HUES48 (cell line): ENCODE measurements around the gene OR8S1.
"Not testable (repeated sequence)": the region's sequence is repeated elsewhere in the genome, so short reads cannot be mapped to it uniquely, and the experiment has no call there.

ENCODE experiments used
- H3K27ac ChIP-seq: one replicate; pipeline ENCODE4 v1.7.0; 2013; ENCODE audit warnings: low read depth, low read length, inconsistent platforms
- H3K27me3 ChIP-seq: 2 replicates; pipeline ENCODE4 v1.6.1; 2013; ENCODE audit warnings: mild to moderate bottlenecking, low read length; ENCODE audit not compliant: control insufficient read depth, insufficient read depth
- H3K36me3 ChIP-seq: 2 replicates; pipeline ENCODE4 v1.6.1; 2013; ENCODE audit warnings: low read length; ENCODE audit not compliant: control insufficient read depth, insufficient read depth
- H3K4me1 ChIP-seq: 2 replicates; pipeline ENCODE4 v1.6.1; 2013; ENCODE audit warnings: mild to moderate bottlenecking, low read length; ENCODE audit not compliant: control insufficient read depth, insufficient read depth
- H3K4me3 ChIP-seq: 2 replicates; pipeline ENCODE4 v1.5.1; 2013; ENCODE audit warnings: mild to moderate bottlenecking, low read depth, low read length
- H3K9ac ChIP-seq: 2 replicates; pipeline ENCODE4 v1.6.1; 2013; ENCODE audit warnings: mild to moderate bottlenecking, low read depth, low read length, moderate library complexity
- H3K9me3 ChIP-seq: 2 replicates; pipeline ENCODE4 v1.6.1; 2013; ENCODE audit warnings: low read length; ENCODE audit not compliant: control insufficient read depth, insufficient read depth

OR8S1 gene

DNA sequence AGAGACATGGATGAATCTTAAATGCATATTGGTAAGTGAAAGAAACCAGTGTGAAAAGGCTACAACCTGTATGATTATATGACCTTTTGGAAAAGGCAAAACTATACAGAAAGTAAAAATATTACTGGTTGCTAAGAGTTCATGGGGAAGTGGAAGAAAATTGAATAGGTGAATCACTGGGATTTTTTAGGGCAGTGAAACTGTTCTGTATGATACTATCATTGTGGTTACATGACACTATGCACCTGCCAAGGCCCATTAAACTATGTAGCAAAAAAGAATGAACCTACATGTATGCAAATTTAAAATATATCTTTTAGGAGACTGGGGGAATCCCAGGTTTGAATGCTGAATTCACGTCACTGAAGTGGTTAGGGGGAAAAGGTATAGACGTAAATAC is 12.6 kb upstream of the OR8S1 start:
- H3K9ac ChIP-seq = no peak overlapping the region
- peaks cover 29% of the 10 kb centered on the region for H3K9me3 ChIP-seq
- no peaks in the 10 kb centered on the region for H3K27me3 ChIP-seq
- H3K4me1 ChIP-seq = no peaks in the 10 kb centered on the region
- H3K27ac ChIP-seq = no peak overlapping the region
- H3K4me3 ChIP-seq = no peak overlapping the region
- no peaks in the 10 kb centered on the region for H3K36me3 ChIP-seq

DNA sequence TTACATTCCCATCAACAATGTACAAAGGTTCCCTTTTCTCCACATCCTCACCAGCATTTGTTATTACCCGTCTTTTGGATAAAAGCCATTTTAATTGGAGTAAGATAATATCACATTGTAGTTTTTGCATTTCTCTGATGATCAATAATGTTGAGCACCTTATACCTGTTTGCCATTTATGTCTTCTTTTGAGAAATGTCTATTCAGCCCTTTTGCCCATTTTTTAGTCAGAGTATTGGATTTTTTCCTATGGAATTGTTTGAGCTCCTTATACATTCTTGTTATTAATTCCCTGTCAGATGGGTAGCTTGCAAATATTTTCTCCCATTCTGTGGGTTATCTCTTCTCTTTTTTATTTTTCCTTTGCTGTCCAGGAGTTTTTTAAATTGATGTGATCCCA is 10.7 kb upstream of the OR8S1 start:
- H3K27me3 ChIP-seq = no peaks in the 10 kb centered on the region
- H3K4me3 ChIP-seq = no peak overlapping the region
- no peaks in the 10 kb centered on the region for H3K36me3 ChIP-seq
- no peaks in the 10 kb centered on the region for H3K4me1 ChIP-seq
- H3K9ac ChIP-seq = no peak overlapping the region
- H3K9me3 ChIP-seq = peaks cover 35% of the 10 kb centered on the region
- no peak overlapping the region for H3K27ac ChIP-seq

DNA sequence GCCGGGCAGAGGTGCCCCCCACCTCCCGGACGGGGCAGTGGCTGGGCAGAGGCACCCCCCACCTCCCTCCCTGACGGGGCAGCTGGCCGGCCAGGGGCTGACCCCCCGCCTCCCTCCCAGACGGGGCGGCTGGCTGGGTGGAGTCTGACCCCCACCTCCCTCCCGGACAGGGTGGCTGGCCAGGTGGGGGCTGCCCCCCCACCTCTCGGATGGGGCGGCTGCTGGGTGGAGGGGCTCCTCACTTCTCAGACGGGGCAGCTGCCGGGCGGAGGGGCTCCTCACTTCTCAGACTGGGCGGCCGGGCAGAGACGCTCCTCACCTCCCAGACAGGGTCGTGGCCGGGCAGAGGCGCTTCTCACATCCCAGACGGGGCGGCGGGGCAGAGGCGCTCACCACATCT is 5.1 kb upstream of the OR8S1 start:
- not testable (repeated sequence) for H3K9ac ChIP-seq, H3K4me1 ChIP-seq, H3K27me3 ChIP-seq, H3K27ac ChIP-seq, H3K36me3 ChIP-seq, H3K4me3 ChIP-seq
- peaks cover 19% of the 10 kb centered on the region for H3K9me3 ChIP-seq

DNA sequence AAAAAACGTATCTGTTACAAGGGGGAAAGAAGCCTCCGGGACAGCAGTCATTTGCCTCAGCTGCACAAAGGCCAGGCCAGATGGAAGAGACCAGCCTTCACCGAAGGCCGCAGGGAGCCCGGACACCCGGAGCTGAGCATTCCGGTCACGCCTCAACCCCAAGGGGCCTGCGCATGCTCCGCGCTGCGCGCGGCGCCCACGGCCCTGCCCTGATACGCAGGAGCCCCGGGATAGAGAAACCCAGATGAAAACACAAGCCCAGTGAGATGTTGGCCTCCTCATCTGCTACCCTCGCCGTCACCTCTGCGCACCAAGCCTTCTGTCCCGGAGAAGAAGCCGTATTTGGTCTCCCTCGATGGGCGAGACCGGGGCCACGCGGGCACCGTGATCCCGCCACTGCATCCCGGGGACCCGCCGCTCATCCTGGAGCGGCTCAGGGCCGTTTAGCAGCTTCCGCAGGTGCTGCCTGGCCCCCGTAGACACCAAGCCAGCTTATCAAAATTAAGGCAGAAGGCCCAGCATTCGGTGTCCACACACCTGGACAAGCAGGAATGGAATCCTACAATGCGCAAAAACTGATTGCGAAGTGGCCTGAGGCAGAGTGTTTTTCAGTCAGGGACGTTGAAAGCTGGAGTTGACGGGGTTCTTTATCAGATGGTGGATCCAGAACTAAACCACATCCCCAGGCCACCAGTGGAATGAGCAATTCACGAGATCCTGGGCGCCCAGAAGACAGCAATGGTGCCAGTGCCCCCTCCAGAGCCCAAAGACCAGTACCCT is 2.6 kb downstream of the OR8S1 start:
- no peak overlapping the region for H3K4me3 ChIP-seq
- H3K27me3 ChIP-seq = no peaks in the 10 kb centered on the region
- H3K4me1 ChIP-seq = no peaks in the 10 kb centered on the region
- no peaks in the 10 kb centered on the region for H3K36me3 ChIP-seq
- no peak overlapping the region for H3K27ac ChIP-seq
- no peak overlapping the region for H3K9ac ChIP-seq
- H3K9me3 ChIP-seq = peaks cover 9% of the 10 kb centered on the region; the same call in 1 of the 2 replicates

DNA sequence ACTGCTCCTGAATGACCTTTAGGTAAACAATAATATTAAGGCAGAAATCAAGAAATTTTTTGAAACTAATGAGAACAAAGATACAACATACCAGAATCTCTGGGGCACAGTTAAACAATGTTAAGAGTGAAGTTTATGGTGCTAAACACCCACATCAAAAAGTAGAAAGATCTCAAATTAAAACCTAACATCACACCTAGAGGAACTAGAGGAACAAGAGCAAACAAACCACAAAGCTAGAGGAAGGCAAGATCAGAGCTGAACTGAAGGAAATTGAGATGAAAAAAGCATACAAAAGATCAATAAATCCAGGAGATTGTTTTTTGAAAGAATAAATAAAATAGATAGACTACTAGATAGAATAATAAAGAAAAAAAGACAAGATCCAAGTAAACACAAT is 7.2 kb downstream of the OR8S1 start:
- Histone ChIP-seq H3K4me1 (no peaks in the 10 kb centered on the region), H3K9ac (no peak overlapping the region), H3K36me3 (no peaks in the 10 kb centered on the region), H3K27me3 (no peaks in the 10 kb centered on the region), H3K9me3 (peaks cover 4% of the 10 kb centered on the region; the same call in 1 of the 2 replicates), H3K27ac (no peak overlapping the region), H3K4me3 (no peak overlapping the region)

DNA sequence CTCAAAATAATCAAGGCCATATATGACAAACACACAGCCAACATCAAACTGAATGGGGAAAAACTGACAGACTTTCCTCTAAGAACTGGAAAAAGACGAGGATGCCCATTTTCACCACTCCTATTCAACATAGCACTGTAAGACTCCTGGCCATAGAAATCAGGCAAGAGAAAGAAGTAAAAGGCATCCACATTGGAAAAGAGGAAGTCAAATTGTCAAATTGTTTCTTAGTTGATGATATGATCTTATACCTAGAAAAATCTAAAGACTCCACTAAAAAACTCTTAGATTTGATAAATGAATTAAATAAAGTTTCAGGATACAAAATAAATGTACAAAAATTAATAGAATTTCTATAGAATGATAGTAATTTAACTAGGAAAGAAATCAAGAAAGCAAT is 11.2 kb downstream of the OR8S1 start:
- Histone ChIP-seq H3K36me3 (no peaks in the 10 kb centered on the region), H3K9me3 (no peaks in the 10 kb centered on the region), H3K4me3 (no peak overlapping the region), H3K4me1 (no peaks in the 10 kb centered on the region), H3K9ac (no peak overlapping the region), H3K27ac (no peak overlapping the region), H3K27me3 (no peaks in the 10 kb centered on the region)

DNA sequence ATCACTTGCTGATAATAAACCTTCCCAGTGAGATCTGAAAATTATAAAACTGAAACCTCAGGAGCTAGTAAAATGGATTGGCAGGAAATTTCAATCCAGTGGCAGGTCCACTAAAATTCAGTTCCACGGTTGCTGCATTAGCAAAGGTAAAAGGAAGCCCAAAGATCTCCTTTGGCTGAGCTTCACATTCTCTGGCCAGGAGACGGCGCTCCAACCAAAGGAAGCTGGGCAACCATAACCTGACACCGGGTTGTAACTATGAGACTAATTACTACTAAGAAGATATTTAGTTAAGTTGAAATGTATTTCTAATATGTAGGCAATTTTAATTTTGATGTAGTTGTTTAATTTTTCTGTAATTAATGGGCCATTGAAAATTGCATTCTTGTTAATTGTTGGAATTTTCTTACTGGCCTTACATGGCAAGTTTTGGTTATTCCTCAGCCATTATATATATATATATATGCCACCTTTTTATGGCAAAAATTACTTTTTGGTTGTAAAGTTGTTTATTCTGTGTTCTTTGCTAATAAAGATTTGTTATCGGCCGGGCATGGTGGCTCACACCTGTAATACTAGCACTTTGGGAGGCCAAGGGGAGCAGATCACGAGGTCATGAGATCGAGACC is 17.0 kb downstream of the OR8S1 start:
- H3K4me3 ChIP-seq = no peak overlapping the region
- H3K27ac ChIP-seq = no peak overlapping the region
- H3K4me1 ChIP-seq = no peaks in the 10 kb centered on the region
- H3K9ac ChIP-seq = no peak overlapping the region
- no peaks in the 10 kb centered on the region for H3K9me3 ChIP-seq
- no peaks in the 10 kb centered on the region for H3K27me3 ChIP-seq
- H3K36me3 ChIP-seq = no peaks in the 10 kb centered on the region

DNA sequence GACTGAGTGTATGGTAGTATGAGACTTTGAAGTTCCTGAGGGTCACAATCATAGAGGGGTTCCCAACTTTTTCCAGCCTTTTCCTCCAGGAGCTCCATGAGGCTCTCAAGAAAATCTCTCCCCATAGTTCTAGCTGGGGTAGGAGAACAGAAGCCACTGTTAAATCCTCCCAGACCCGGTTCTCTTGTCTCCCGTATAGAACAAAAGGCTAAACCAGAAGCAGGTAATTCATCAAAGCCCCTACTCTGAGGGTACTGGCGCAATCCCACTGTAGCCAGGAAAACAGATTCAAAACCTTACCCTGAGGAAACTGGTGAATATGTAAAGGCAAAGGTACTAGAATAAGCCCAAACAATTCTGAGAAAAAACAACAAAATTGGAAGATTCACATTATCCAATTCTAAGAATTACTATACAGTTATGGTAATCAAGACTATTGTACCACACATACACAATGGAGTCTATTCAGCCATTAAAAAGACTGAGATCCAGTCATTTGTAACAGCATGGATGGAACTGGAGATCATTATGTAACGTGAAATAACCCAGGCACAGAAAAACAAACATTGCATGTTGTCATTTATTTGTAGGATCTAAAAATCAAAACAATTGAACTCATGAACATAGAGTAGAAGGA is 20.5 kb downstream of the OR8S1 start:
- Histone ChIP-seq H3K27ac (no peak overlapping the region), H3K4me1 (no peaks in the 10 kb centered on the region), H3K4me3 (no peak overlapping the region), H3K9ac (no peak overlapping the region), H3K9me3 (no peaks in the 10 kb centered on the region), H3K27me3 (no peaks in the 10 kb centered on the region), H3K36me3 (no peaks in the 10 kb centered on the region)

DNA sequence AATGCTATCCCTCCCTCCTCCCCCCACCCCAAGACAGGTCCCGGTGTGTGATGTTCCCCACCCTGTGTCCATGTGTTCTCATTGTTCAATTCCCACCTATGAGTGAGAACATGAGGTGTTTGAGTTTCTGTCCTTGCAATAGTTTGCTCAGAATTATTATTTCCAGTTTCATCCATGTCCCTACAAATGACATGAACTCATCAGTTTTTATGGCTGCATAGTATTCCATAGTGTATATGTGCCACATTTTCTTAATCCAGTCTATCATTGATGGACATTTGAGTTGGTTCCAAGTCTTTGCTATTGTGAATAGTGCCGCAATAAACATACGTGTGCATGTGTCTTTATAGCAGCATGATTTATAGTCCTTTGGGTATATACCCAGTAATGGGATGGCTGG is 21.6 kb downstream of the OR8S1 start:
- not testable (repeated sequence) for H3K4me3 ChIP-seq, H3K36me3 ChIP-seq, H3K27me3 ChIP-seq, H3K4me1 ChIP-seq, H3K27ac ChIP-seq, H3K9me3 ChIP-seq, H3K9ac ChIP-seq

DNA sequence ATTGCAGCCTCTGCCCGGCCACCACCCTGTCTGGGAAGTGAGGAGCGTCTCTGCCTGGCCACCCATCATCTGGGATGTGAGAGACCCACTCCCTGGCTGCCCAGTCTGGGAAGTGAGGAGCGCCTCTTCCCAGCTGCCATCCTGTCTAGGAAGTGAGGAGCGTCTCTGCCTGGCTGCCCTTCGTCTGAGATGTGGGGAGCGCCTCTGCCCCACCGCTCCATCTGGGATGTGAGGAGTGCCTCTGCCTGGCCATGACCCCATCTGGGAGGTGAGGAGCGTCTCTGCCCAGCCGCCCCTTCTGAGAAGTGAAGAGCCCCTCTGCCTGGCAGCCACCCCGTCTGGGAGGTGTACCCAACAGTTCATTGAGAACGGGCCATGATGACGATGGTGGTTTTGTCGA is 26.2 kb downstream of the OR8S1 start:
- not testable (repeated sequence) for H3K36me3 ChIP-seq, H3K27me3 ChIP-seq, H3K4me1 ChIP-seq, H3K27ac ChIP-seq, H3K9me3 ChIP-seq, H3K4me3 ChIP-seq, H3K9ac ChIP-seq

DNA sequence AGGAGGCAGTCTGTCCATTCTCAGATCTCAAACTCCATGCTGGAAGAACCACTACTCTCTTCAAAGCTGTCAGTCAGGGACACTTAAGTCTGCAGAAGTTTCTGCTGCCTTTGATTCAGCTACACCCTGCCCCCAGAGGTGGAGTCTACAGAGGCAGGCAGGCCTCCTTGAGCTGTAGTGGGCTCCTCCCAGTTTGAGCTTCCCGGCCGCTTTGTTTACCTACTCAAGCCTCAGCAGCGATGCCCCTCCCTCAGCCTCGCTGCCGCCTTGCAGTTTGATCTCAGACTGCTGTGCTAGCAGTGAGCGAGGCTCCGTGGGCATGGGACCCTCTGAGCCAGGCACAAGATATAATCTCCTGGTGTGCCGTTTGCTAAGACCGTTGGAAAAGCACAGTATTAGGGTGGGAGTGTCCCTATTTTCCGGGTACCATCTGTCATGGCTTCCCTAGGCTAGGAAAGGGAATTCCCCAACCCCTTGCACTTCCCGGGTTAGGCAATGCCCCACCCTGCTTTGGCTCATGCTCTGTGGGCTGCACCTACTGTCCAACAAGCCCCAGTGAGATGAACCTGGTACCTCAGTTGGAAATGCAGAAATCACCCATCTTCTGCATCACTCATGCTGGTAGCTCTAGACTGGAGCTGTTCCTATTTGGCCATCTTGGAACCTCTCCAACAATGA is 28.4 kb downstream of the OR8S1 start:
- not testable (repeated sequence) for H3K27ac ChIP-seq, H3K36me3 ChIP-seq, H3K9me3 ChIP-seq, H3K4me3 ChIP-seq, H3K27me3 ChIP-seq, H3K9ac ChIP-seq
- H3K4me1 ChIP-seq = peaks cover 11% of the 10 kb centered on the region
